DOHH2 (cell line): ENCODE results near the gene WFDC1.

Source experiments
- EZH2phosphoT487 ChIP-seq: fragments of 200-600 bp; sonication (generic); IDR thresholded peaks from 2 replicates; pipeline ENCODE4 v1.6.1; 2017; ENCODE audit warnings: borderline replicate concordance, mild to moderate bottlenecking, antibody characterized with exemption, low read length, moderate library complexity, mixed read lengths
- TF ChIP-seq, protein P1 (sequence below): fragments of 200-600 bp; sonication (generic); IDR thresholded peaks from one replicate; pipeline ENCODE4 v1.5.1; 2014; ENCODE audit warnings: antibody characterized with exemption, mild to moderate bottlenecking, low read depth, low read length; ENCODE audit not compliant: poor library complexity, severe bottlenecking

DNA sequence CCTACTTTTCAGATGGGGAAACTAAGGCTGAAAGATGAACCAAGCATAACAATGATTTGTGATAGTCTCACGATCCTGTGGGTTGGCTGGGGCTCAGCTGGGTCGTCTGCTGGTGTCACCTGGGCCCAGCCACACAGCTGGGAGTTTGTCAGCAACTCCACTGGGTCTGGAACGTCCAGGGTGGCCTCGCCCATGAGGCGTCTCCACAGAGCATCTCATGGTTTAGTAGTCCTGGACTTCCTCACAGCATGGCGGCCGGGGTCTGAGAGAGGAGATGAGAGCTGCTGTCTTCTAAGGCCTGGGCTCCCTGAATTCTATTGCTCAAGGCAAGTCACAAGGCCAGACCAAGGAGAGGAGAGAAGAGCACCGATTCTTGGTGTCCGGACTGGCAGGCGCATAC lies 24.1 kb upstream of the WFDC1 start:
- TF ChIP-seq, protein P1, sequence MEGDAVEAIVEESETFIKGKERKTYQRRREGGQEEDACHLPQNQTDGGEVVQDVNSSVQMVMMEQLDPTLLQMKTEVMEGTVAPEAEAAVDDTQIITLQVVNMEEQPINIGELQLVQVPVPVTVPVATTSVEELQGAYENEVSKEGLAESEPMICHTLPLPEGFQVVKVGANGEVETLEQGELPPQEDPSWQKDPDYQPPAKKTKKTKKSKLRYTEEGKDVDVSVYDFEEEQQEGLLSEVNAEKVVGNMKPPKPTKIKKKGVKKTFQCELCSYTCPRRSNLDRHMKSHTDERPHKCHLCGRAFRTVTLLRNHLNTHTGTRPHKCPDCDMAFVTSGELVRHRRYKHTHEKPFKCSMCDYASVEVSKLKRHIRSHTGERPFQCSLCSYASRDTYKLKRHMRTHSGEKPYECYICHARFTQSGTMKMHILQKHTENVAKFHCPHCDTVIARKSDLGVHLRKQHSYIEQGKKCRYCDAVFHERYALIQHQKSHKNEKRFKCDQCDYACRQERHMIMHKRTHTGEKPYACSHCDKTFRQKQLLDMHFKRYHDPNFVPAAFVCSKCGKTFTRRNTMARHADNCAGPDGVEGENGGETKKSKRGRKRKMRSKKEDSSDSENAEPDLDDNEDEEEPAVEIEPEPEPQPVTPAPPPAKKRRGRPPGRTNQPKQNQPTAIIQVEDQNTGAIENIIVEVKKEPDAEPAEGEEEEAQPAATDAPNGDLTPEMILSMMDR: no peak
- TF ChIP-seq EZH2phosphoT487: no peak
